K562 (cell line): ENCODE results near the gene TMEM167B. TPM values are rescaled to one million over a fixed set of nuclear protein-coding genes. Genes with fewer than 3 reads are reported as not detected.

Experiments
- AFF1 ChIP-seq, 2 experiments: fragments of 450-650 bp; IDR thresholded peaks; 2 replicates each; pipeline ENCODE4 v1.6.1; 2018; ENCODE audit warnings: mild to moderate bottlenecking in 2 of 2, low read depth in 1 of 2; ENCODE audit not compliant: partially characterized antibody in 2 of 2
- ATF7 ChIP-seq: fragments of 450-650 bp; IDR thresholded peaks from 2 replicates; pipeline ENCODE4 v1.7.1; 2014; ENCODE audit warnings: mild to moderate bottlenecking, moderate library complexity
- CBX1 ChIP-seq: sonication (generic); IDR thresholded peaks from 2 replicates; pipeline ENCODE4 v1.6.1; 2016; ENCODE audit warnings: antibody characterized with exemption, low read depth, mild to moderate bottlenecking
- CBX3 ChIP-seq, 2 experiments: IDR thresholded peaks; 1 replicate in 1 of 2; 2 replicates in 1 of 2; pipeline ENCODE4 v1.6.1; 2012; ENCODE audit warnings: inconsistent platforms in 2 of 2, low read length in 2 of 2, borderline replicate concordance in 1 of 2, control low read depth in 1 of 2
- CHD1 ChIP-seq: fragments of 200-600 bp; sonication (generic); IDR thresholded peaks from one replicate; pipeline ENCODE4 v1.6.1; 2012; ENCODE audit warnings: mild to moderate bottlenecking, moderate library complexity, low read length, inconsistent platforms
- HDAC8 ChIP-seq: fragments of 450-650 bp; IDR thresholded peaks from 2 replicates; pipeline ENCODE4 v1.6.1; 2016; ENCODE audit warnings: mild to moderate bottlenecking, missing genetic modification characterization, moderate library complexity, missing compliant biosample characterization
- ID3 ChIP-seq, 2 experiments: fragments of 250-450 bp in 1 of 2; fragments of 450-650 bp in 1 of 2; sonication (Bioruptor Pico) in 1 of 2; IDR thresholded peaks; 2 replicates each; pipeline versions ENCODE4 v1.6.1 to v1.8.0; 2016 to 2021; ENCODE audit warnings: mild to moderate bottlenecking in 2 of 2, moderate library complexity in 2 of 2, missing compliant biosample characterization in 1 of 2, missing genetic modification characterization in 1 of 2
- NFATC3 ChIP-seq: fragments of 450-650 bp; IDR thresholded peaks from 2 replicates; pipeline ENCODE4 v1.6.1; 2017; ENCODE audit warnings: mild to moderate bottlenecking
- PHB2 ChIP-seq: fragments of 450-650 bp; IDR thresholded peaks from 2 replicates; pipeline ENCODE4 v1.6.1; 2017; ENCODE audit warnings: low read depth
- POLR2B ChIP-seq: fragments of 450-650 bp; IDR thresholded peaks from 2 replicates; pipeline ENCODE4 v1.6.1; 2018; ENCODE audit warnings: low read depth; ENCODE audit not compliant: partially characterized antibody
- PPARD ChIP-seq: fragments of 250-450 bp; sonication (Bioruptor Pico); IDR thresholded peaks from 2 replicates; pipeline ENCODE4 v1.8.0; 2022; ENCODE audit warnings: inconsistent platforms, mild to moderate bottlenecking, moderate library complexity
- TEAD4 ChIP-seq, 2 experiments: sonication (generic) in 1 of 2; formaldehyde crosslinking in 1 of 2; IDR thresholded peaks; 2 replicates each; pipeline versions ENCODE4 v1.6.1 to v1.8.0; 2012 to 2022; ENCODE audit warnings: borderline replicate concordance in 1 of 2, inconsistent platforms in 1 of 2, low read length in 1 of 2, mild to moderate bottlenecking in 1 of 2, missing genetic modification reagents in 1 of 2
- TFAP4 ChIP-seq: sonication (generic); formaldehyde crosslinking; IDR thresholded peaks from 2 replicates; pipeline ENCODE4 v1.8.0; 2022; ENCODE audit warnings: missing genetic modification reagents, mild to moderate bottlenecking, moderate library complexity, borderline replicate concordance
- VEZF1 ChIP-seq: fragments of 200-800 bp; sonication (Bioruptor generic); IDR thresholded peaks from 2 replicates; pipeline ENCODE4 v1.6.1; 2017; ENCODE audit warnings: missing genetic modification characterization, missing compliant biosample characterization
- ZFP30 ChIP-seq: fragments of 250-450 bp; sonication (Bioruptor Pico); IDR thresholded peaks from 2 replicates; pipeline ENCODE4 v1.8.0; 2022; ENCODE audit warnings: moderate library complexity, mild to moderate bottlenecking, inconsistent platforms, borderline replicate concordance
- ZFP91 ChIP-seq: sonication (generic); formaldehyde crosslinking; IDR thresholded peaks from 2 replicates; pipeline ENCODE4 v1.8.0; 2022; ENCODE audit warnings: mild to moderate bottlenecking, missing genetic modification reagents
- polyA plus RNA-seq, 8 experiments: library from polyadenylated mRNA; depleted of rRNA in 4 of 8; stranded (reverse) in 5 of 8; unstranded in 3 of 8; fragments of >200 nt; fragmentation: Nextera tagmentation in 2 of 8; fragmentation: Illumina TruSeq in 1 of 8; extraction: Ambion mirVana in 2 of 8; extraction: Trizol in 1 of 8; gene quantifications; 2 replicates each; pipeline versions ENCODE4 v1.2.1 to v1.2.3, GENCODE V29; 2011 to 2014; ENCODE audit warnings: inconsistent platforms in 1 of 8, missing spikeins in 1 of 8
- total RNA-seq, 7 experiments: library from RNA; depleted of rRNA in 6 of 7; stranded (reverse); fragments of >200 nt in 6 of 7; fragmentation: Illumina TruSeq in 2 of 7; extraction: Trizol in 2 of 7; gene quantifications; 2 replicates each; pipeline versions ENCODE4 v1.2.1 to v1.2.3, GENCODE V29; 2011 to 2021; ENCODE audit warnings: low replicate concordance in 1 of 7

TMEM167B gene
- total and polyA plus RNA-seq, 9 of the 15 experiments (the other 6 are each of a cell fraction or from before 2014, with no cell fraction given) = 17.2 to 36.4 (median 32.2) TPM

GRCh38 chr1:109090196-109091077 is at the start of gene TMEM167B (continued):
- no peak for TF ChIP-seq ZFP91 (CRISPR knock-in tag)
- TF ChIP-seq NFATC3 = no peak
- no peak for TF ChIP-seq ZFP30 (CRISPR knock-in tag)
- no peak for TF ChIP-seq ID3 (CRISPR knock-in tag; IDR thresholded peaks at IDR 0.05)
- no peak; the same call in 1 of the 2 replicates for TF ChIP-seq ID3 (tag; IDR thresholded peaks at IDR 0.05)
- no peak for TF ChIP-seq HDAC8 (tag)
- TF ChIP-seq AFF1 (IDR thresholded peaks at IDR 0.05; ENCODE audit: low read depth in 1 of 2, partially characterized antibody in 2 of 2) = peak in 1 of 2 experiments; percentile 81
- TF ChIP-seq VEZF1 (CRISPR knock-in tag) = peak; percentile 93
- TF ChIP-seq CHD1 = no peak
- peak; percentile 94 for TF ChIP-seq ATF7
- TF ChIP-seq TEAD4 (IDR thresholded peaks at IDR 0.05; ENCODE audit: low read length) = peak; percentile 64
- no peak for TF ChIP-seq TEAD4 (CRISPR knock-in tag; IDR thresholded peaks at IDR 0.05; ENCODE audit: borderline replicate concordance)
- peak; percentile 90 for TF ChIP-seq POLR2B
- no peak for TF ChIP-seq PHB2
- TF ChIP-seq PPARD (CRISPR knock-in tag) = no peak
- TF ChIP-seq TFAP4 (CRISPR knock-in tag) = peak; percentile 87
- peak; percentile 41; the same call in 1 of the 2 replicates for TF ChIP-seq CBX1
- peak in 1 of 2 experiments; percentile 80; a peak in 2 of 3 replicates for TF ChIP-seq CBX3 (IDR thresholded peaks at IDR 0.05; ENCODE audit: borderline replicate concordance in 1 of 2, low read length in 2 of 2)
